SU-DHL-6 (cell line): Measurements from ENCODE around the gene C1QTNF7.

ENCODE experiments used
- CTCF ChIP-seq: fragments of 200-600 bp; sonication (generic); IDR thresholded peaks from one replicate; pipeline ENCODE4 v1.5.1; 2017; ENCODE audit warnings: antibody characterized with exemption, mild to moderate bottlenecking, low read length, moderate library complexity; ENCODE audit not compliant: insufficient read depth, poor library complexity, severe bottlenecking
- EZH2phosphoT487 ChIP-seq: fragments of 200-600 bp; sonication (generic), shearing (Covaris generic); conservative IDR thresholded peaks from 2 replicates; pipeline ENCODE4 v1.6.1; 2018; ENCODE audit warnings: mild to moderate bottlenecking, antibody characterized with exemption, low read length, moderate library complexity, mixed read lengths

GRCh38 chr4:15470128-15470475, 42.3 kb downstream of the C1QTNF7 start:
- TF ChIP-seq CTCF (no peak), EZH2phosphoT487 (no peak)
